ES-I3 (cell line): ENCODE results near the gene ABCD1.
A peak's percentile ranks its signal among the peaks of the same experiment; 100 is the strongest.

ENCODE experiments used
- H3K36me3 ChIP-seq: 2 replicates; pipeline ENCODE4 v1.6.1; 2013; ENCODE audit warnings: mild to moderate bottlenecking, low read length, control low read depth, moderate library complexity; ENCODE audit not compliant: insufficient read depth
- H3K4me1 ChIP-seq: 2 replicates; pipeline ENCODE4 v1.6.1; 2013; ENCODE audit warnings: mild to moderate bottlenecking, control low read depth, low read length; ENCODE audit not compliant: insufficient read depth
- H3K9ac ChIP-seq: 2 replicates; pipeline ENCODE4 v1.6.1; 2013; ENCODE audit warnings: low read depth, mild to moderate bottlenecking, low read length, moderate library complexity
- H3K9me3 ChIP-seq: 2 replicates; pipeline ENCODE4 v1.6.1; 2013; ENCODE audit warnings: mild to moderate bottlenecking, low read length, moderate library complexity; ENCODE audit not compliant: control insufficient read depth, insufficient read depth

The ABCD1 gene

DNA sequence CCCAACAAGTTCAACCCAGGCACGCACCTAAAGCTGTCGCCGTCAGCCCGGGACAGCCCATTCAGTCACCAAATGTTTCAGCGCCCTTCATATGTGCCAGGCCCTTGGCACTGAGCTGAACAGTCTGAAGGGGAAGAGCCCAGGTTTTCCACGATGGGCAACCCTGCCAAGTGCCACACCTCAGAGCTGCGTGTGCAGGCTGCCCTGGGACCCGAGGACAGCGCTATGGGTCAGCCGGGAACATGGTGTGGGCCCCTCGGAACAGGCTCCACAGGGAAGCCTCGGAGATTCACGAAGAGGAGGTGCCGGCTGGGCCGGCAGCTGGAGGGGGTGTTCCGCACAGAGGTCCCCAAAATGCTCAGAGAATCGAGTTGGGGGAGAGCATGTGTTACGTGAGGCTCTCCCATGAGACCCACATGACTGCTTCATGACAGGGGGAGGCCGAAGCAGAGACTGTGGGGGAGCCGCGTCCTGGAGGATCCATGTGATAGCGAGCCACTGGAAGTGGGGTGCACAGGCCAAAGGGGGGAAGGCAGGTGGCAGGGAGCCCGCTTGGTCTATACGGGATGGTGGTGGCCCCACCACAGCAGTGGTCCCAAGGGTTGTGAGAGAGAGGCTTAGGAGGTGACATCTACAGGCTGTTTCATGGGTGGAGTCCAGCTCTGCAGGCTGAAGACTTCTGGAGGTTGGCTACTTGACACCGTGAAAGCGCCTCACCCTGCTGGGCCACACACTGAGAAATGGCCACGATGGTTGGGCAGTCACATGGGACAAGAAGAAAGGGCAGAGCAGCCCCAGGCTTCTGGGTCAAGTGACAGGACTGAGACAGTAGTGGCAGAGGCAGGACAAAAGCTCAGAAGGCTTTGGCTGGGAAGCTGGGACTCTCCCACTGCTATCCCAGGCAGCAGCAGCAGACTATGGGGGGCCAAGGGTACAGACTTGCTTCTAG lies 14.7 kb upstream of the ABCD1 start:
- no peak overlapping the region for H3K9ac ChIP-seq
- H3K4me1 ChIP-seq, result peaks cover 9% of the 10 kb centered on the region; the same call in 1 of the 2 replicates
- no peaks in the 10 kb centered on the region for H3K9me3 ChIP-seq
- H3K36me3 ChIP-seq, result no peaks in the 10 kb centered on the region; the same call in none of the 2 replicates

DNA sequence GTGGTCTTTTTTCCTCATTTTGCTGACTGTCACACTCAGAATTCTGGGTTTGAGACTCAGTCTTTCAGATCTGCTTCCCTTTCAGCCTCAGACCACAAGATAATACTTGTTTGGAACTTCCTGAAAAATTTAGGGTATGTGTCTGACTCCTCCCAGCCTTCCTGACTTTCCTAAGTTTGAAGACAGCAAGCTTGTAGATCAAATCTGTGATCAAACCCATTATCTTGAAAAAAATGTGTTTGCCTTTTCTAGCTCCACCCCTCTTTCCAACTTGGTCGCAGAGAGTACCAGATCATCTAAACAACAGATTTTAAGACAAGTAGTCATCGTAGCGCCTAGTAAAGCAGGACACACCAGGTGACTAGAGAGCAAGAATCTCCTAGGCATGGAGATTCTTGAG lies 10.4 kb upstream of the ABCD1 start:
- Histone ChIP-seq H3K9ac (no peak overlapping the region), H3K9me3 (no peaks in the 10 kb centered on the region), H3K4me1 (no peaks in the 10 kb centered on the region), H3K36me3 (peaks cover 8% of the 10 kb centered on the region)

DNA sequence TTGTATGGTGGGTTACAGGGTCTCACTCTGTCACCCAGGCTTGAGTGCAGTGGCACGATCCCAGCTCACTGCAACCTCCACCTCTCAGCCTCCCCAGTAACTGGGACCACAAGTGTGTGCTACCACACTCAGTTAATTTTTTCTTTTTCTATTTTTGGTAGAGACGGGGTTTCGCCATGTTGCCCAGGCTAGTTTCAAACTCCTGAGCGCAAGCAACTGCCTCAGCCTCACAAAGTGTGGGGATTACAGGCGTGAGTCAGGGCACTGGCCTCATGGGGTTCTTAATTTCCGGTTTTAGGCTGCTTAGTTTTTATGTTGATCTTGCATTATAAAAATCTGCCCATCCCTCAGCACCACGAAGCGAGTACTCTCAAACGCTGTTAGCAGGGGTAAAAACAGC lies 7.2 kb upstream of the ABCD1 start:
- Histone ChIP-seq H3K9ac (no peak overlapping the region), H3K4me1 (no peaks in the 10 kb centered on the region), H3K9me3 (no peaks in the 10 kb centered on the region), H3K36me3 (peaks cover 28% of the 10 kb centered on the region)

DNA sequence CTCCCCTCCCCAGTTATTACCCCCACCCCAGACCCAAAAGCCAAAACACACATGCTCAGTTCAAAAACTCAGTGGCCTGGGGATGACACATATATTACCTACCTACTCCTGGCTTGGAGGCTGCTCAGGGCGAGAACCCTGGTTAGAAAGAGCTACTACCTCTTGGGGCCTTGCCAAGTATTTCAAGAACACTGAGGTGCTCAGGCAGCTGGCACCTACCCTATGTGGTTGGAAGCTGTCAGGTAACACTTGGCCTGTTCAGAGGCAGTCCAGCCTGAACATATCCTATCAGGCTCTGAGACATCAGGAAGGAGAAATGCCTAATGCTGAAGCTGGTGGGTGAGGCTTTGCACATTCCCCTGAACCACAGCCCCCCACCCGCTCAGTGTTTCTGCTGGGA lies 5.4 kb upstream of the ABCD1 start:
- H3K36me3 ChIP-seq, result peaks cover 28% of the 10 kb centered on the region
- H3K4me1 ChIP-seq, result no peaks in the 10 kb centered on the region
- no peaks in the 10 kb centered on the region for H3K9me3 ChIP-seq
- no peak overlapping the region for H3K9ac ChIP-seq

DNA sequence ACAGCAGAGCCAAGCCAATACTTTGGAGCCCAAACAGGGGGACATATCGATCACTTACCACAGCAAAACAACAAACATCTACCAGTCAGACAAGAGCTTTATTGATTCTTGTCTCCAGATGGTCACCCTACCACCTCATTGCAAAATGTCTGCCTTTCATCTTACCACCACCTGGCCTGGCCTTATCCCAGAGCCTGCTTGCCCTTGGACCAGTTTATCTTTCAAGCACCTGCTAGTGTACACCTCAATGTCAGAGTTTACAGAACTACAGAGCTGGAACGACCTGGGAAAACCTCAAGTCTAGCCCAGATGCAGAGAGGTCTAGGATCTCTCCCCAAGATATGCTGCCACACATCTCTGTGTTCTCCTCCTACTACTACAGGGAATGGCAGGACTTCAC lies 5.0 kb upstream of the ABCD1 start:
- peaks cover 28% of the 10 kb centered on the region for H3K36me3 ChIP-seq
- H3K9me3 ChIP-seq, result no peaks in the 10 kb centered on the region
- no peaks in the 10 kb centered on the region for H3K4me1 ChIP-seq
- no peak overlapping the region for H3K9ac ChIP-seq

DNA sequence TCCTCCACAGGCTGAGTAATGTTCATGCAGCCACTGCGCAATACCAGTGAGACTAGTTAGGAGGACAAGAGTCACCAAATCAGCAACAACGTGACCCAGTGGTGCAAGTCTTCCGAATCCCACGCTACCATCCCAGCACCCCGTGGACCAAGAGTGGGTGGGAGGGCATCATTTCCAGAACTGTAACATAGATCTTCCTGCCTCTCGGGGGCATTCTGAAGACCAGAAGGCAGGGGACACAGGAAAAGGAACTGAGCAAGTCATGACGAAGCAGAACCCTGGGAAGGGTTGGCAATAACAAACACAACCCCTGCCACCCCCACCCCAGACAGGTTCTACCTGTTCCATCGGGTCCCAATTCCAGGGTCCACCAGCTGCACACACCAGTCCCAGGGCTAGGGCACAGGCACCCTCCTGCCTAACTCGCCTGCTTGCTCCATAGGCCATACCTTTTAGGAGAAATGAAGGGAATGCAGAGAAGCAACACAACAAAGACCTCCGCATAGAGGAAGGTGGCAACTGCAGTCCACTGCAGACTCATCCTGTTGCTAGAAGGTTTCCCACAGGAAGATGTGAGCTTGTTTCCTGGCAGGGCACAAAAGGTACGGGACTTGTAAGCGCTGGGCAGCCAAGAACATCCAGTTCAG lies 1.8 kb upstream of the ABCD1 start:
- peaks cover 22% of the 10 kb centered on the region for H3K36me3 ChIP-seq
- H3K4me1 ChIP-seq, result peaks cover 19% of the 10 kb centered on the region; the same call in 1 of the 2 replicates
- H3K9ac ChIP-seq, result peak overlapping the region; percentile 76
- H3K9me3 ChIP-seq, result no peaks in the 10 kb centered on the region

DNA sequence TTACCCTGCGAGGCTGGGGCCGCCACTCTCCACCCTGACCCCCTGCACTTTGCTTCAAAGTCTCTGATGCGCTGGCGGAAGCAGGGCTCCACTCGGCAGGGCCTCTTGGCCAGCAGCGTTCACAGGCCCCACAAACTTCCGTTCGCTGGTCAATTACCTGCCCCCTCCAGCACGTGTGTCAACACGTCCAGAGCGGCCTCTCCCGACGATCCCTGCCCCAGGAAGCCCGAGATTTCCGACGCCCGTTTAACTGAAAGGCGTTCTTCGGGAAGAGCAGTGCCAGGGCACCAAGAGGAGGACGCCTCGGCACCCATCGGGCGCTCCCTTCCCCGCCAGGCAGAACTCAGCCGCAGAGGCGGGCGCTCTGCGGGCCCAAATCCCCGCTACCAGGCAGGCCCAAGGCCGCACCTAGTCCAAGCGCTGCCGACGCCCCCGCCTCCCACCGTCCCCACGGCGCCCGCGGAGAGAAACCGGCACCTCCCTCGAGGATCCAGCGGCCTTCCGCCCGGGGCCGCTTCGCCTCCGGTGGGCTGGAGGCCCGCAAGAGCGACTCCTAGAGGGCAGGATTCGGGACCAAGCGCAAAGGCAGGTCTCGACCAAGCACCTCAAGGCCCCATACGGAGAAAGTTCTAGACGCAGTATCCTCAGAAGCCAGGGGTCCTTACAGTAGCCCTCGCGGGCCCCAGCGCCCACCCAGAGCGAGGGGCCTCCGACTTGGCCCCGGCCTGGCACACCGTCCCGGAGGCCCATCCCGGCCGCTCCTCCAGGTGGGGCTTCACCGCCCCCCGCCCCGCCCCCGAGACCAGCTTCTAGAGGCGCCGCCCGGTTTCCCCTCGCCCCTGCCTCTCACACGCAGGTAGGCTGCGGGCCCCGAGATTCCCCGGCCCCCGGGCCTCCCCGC lies 1.1 kb upstream of the ABCD1 start:
- Histone ChIP-seq H3K9me3 (no peaks in the 10 kb centered on the region), H3K36me3 (peaks cover 22% of the 10 kb centered on the region), H3K4me1 (peaks cover 21% of the 10 kb centered on the region; the same call in 1 of the 2 replicates), H3K9ac (peak overlapping the region; percentile 76)

DNA sequence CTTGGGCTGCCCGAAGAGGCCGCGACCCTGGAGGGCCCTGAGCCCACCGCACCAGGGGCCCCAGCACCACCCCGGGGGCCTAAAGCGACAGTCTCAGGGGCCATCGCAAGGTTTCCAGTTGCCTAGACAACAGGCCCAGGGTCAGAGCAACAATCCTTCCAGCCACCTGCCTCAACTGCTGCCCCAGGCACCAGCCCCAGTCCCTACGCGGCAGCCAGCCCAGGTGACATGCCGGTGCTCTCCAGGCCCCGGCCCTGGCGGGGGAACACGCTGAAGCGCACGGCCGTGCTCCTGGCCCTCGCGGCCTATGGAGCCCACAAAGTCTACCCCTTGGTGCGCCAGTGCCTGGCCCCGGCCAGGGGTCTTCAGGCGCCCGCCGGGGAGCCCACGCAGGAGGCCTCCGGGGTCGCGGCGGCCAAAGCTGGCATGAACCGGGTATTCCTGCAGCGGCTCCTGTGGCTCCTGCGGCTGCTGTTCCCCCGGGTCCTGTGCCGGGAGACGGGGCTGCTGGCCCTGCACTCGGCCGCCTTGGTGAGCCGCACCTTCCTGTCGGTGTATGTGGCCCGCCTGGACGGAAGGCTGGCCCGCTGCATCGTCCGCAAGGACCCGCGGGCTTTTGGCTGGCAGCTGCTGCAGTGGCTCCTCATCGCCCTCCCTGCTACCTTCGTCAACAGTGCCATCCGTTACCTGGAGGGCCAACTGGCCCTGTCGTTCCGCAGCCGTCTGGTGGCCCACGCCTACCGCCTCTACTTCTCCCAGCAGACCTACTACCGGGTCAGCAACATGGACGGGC lies 579 bp downstream of the ABCD1 start:
- Histone ChIP-seq H3K9ac (peak overlapping the region; percentile 51), H3K9me3 (no peaks in the 10 kb centered on the region), H3K4me1 (peaks cover 21% of the 10 kb centered on the region; the same call in 1 of the 2 replicates), H3K36me3 (peaks cover 13% of the 10 kb centered on the region)

DNA sequence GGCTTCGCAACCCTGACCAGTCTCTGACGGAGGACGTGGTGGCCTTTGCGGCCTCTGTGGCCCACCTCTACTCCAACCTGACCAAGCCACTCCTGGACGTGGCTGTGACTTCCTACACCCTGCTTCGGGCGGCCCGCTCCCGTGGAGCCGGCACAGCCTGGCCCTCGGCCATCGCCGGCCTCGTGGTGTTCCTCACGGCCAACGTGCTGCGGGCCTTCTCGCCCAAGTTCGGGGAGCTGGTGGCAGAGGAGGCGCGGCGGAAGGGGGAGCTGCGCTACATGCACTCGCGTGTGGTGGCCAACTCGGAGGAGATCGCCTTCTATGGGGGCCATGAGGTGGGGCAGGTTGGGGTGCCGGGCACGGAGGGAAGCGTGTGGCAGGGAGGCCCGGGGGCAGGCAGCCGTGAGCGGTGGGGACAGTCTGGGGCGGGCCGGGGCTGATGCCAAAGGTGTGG lies 1.2 kb downstream of the ABCD1 start:
- Histone ChIP-seq H3K36me3 (peaks cover 7% of the 10 kb centered on the region), H3K9me3 (no peaks in the 10 kb centered on the region), H3K9ac (peak overlapping the region; percentile 8; the same call in 1 of the 2 replicates), H3K4me1 (peaks cover 21% of the 10 kb centered on the region; the same call in 1 of the 2 replicates)

DNA sequence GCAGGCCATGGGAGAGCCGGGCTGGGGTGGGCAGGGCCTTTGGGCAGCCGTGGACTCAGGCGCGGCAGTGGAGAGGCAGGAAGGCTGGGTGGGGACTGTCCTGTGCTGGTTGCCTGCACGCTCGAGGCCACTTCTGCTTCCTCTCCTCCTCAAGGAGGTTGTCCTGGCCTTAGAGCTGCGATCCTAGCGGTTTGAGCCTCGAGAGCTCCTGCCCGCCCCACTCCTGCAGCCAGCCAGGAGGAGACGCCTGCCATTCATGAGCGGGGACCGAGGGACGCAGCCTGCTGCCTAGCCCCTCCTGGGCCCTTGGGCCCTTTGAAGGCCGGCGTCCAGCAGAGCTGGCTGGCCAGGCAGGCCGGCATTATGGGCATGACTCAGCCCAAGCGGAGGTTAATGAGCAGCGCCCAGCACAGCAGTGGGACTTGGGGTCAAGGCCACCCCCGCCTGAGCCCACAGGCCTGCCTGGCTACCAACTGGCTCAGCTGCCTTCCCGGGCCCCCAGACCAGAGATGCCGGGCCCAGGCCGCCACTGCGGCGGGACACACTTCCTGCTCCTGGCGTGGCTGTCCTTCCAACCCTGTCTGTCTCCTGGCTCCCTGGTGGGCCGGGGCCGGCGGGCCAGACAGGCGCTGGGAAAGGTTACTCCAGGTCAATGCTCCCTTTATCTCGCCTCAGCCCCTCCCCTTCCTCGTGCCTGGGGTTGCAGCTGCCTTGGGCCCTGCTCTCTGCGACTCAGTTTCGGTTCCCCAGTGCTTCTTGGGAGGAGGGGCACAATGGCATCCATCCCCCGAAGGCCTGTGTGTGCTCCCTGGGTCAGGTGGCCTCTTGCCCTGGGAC lies 1.8 kb downstream of the ABCD1 start:
- H3K4me1 ChIP-seq, result peaks cover 21% of the 10 kb centered on the region; the same call in 1 of the 2 replicates
- H3K36me3 ChIP-seq, result peaks cover 5% of the 10 kb centered on the region; the same call in 1 of the 2 replicates
- no peak overlapping the region for H3K9ac ChIP-seq
- no peaks in the 10 kb centered on the region for H3K9me3 ChIP-seq

DNA sequence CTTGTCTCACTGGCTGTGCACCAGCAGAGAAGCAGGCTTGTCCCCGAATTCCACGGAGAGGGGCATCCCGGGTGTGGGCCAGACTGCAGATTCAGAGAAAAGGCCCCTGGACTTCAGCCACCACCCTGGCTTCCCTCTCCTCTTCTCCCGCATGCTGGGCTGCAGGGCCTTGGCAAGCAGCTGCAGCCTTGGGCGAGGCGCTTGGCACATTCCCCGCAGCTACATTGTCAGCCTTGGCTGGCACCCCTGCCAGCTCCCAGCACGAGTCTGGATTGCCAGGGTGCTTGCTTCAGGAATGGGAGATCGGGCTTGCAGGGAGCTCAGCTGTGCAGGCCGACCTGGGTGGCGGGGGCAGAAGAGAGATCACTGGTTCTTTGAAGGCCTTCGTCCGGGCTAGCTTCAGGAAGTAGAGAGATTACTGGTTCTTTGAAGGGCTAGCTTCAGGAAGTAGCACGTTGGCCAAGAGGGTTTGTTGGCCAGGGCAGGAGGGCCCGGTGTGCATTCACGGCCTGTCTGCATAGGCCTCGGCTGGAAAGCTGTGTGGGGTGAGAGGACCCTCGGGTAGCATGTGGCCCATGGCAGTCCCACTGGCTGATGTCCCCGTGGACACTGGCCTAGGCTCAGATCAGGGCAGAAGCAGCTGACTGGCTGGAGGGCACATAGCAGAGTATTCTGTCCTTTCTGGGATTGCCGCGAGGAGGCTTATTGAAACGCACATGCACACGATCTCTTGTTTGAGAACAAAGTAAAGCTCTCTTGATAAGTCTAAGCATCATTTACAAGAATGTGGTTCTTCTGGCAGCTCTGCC lies 2.7 kb downstream of the ABCD1 start:
- peaks cover 4% of the 10 kb centered on the region; the same call in 1 of the 2 replicates for H3K9me3 ChIP-seq
- peaks cover 4% of the 10 kb centered on the region; the same call in 1 of the 2 replicates for H3K36me3 ChIP-seq
- H3K9ac ChIP-seq, result no peak overlapping the region
- peaks cover 21% of the 10 kb centered on the region; the same call in 1 of the 2 replicates for H3K4me1 ChIP-seq

DNA sequence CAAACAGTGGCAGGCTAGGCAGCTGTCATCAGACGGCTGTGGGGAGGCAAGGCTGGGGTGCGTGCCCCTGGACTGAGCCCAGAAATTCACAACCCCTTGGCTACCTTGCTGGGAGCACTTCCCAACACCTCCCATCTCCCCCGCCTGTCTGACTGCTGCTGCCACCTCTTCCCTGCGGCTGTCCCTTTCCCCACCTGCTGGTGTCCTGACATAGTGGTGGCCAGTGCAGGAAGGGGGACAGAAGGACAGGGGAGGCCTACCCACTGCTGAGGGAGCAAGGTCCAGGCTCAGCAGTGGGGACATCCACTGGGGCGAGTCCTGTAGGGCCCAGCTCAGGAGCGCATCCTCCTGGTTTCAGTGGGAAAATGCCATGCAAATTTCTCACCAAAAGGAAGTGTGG lies 3.4 kb downstream of the ABCD1 start:
- Histone ChIP-seq H3K36me3 (peaks cover 4% of the 10 kb centered on the region; the same call in 1 of the 2 replicates), H3K9me3 (peaks cover 4% of the 10 kb centered on the region; the same call in 1 of the 2 replicates), H3K4me1 (peaks cover 21% of the 10 kb centered on the region; the same call in 1 of the 2 replicates), H3K9ac (no peak overlapping the region)
